Activated CD4-positive, alpha-beta T cell treated with anti-CD3 and anti-CD28 coated beads, Interleukin-2, amount 50 U/mL, for 48 hours (primary cell): ENCODE data around the gene RAP1A.
"Not testable (repeated sequence)": the region's sequence is repeated elsewhere in the genome, so short reads cannot be mapped to it uniquely, and the experiment has no call there.

Experiments
- DNase-seq, 2 experiments: peaks; one replicate each; pipeline ENCODE4 v3.0.0-alpha.2; 2020

RAP1A gene

GRCh38 chr1:111738436-111739193 is 119.0 kb downstream of the RAP1A start:
- peak; percentile 52 to 60 for DNase-seq

GRCh38 chr1:111739194-111739924 is 119.8 kb downstream of the RAP1A start, which contains the start of gene INKA2:
INKA2 (minus strand) TSS chr1:111739395; CDS start chr1:111739242, 153 bp downstream.
- DNase-seq: peak; percentile 84 to 90

DNA sequence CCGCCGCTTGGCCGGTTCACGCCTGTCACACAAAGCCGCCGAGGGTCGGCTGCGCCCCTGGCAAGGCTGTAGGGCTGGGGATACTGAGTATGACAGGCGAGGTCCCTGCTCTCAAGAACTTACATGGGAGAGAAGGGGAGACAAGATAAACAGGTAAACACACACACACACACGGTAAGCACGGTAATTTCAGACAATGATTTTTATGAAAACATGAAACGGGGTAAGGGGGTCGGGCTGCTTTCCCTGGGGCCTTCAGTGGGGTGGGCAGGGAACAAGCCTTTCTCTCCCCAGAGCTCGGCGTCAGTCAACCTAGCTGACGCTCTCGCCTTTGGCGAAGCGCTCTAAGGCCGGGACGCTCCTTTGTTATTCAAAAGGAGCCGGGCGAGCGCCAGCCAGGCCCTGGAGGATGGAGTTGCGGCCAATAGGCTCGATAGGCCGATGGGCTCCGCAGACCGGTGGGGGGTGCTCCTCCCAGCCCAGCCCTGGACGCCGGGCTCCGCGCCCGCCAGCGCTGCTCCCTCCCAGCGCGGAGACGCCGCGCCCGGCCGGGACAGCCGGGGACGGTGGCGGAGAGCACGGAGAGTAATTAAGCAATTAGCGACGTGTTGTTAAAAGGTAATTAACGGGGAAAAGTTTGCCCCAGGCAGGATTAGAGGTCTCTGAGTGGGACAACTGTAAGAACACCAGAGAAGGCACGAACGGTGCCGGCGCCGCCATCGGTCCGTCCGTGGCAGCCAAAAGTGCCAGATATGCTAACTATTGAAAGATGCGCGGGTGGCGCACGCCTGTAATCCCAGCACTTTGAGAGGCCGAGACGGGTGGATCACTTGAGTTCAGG is 120.6 kb downstream of the RAP1A start:
- DNase-seq: peak; percentile 22 to 32

DNA sequence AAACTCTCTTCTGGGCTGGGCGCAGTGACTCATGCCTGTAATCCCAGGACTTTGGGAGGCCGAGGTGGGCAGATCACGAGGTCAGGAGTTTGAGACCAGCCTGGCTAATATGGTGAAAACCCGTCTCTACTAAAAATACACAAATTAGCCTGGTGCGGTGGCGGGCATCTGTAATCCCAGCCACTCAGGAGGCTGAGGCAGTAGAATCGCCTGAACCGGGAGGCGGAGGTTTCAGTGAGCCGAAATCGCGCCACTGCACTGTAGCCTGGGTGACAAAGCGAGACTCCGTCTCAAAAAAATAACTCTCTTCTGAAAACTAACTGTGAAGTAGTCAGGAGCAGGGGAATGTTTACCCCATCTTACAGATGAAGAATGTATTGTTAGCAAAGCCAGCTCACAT is 122.7 kb downstream of the RAP1A start:
- not testable (repeated sequence) for DNase-seq

DNA sequence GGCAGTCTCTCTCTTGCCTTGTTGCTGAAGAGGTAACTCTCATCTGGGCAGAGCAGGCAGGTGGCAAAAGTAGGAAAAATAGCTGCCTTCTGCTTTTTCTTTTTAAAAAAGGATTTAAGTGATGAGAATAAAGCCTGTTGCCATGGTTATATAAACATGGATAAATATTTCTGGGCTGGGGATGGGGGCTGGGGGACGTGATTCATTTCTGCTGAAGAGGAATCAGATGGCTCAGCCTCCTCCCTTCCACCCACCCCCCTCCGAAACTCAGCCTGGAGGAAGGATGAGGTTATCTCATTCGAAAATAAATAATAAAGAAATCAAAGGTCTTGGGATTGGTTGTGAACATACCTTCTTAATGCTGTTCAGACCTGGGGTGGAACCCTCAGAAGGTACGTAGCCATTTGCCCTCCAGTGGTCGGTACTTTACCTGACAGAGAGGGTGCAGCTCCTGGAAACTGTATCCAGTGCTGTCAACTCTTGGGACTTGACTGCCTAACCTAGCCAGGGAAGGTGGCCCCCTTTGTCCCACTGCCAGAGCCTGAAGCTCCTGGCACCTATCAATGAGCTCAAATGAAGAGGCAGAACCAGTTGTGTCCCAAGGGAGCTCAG is 123.5 kb downstream of the RAP1A start:
- no peak for DNase-seq

GRCh38 chr1:111743679-111744101 is 124.1 kb downstream of the RAP1A start:
- DNase-seq: no peak

DNA sequence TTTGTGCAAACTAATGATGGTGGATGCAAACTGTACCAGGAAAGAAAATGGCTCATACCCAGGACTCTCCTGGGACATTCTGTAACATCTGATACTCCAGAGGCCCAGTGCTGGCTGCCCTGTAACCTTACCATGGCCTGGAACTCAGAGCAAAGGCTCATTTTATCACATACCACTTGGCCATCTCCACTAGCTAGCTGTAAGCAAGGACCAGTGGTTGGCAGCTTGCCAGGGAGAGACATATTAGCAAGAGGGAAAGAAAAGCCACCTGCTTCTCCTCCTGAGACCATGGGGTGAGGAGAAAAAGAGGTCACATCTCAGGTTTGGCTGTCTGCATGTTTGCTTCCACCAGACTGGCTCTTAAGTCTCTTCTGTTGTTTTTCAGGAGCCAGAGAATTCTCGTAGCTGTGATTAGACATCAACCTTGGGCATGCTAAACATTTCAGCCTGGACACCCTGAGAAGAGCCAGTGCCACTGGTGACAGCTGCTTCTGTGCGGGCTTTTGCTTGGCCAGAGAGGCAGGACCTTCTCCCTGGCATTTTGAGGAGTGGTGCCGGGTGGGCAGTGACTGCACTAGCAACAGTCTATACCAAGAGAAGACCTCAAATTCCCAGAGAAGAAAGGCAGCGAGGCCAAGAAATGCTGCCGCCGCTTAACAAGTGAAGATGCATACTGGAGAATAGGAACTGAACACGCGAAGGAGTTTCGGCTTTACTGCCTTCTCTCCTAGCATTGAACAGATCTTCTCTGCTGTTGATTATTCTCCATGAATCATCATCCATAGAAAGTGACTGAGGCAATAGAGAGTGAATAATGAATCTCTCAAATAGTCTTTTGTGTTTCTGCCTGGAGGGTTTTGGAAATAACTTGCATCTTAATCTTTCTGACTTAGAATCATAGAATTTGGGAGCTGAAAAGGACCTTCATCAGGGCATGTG is 126.4 kb downstream of the RAP1A start:
- DNase-seq: no peak

DNA sequence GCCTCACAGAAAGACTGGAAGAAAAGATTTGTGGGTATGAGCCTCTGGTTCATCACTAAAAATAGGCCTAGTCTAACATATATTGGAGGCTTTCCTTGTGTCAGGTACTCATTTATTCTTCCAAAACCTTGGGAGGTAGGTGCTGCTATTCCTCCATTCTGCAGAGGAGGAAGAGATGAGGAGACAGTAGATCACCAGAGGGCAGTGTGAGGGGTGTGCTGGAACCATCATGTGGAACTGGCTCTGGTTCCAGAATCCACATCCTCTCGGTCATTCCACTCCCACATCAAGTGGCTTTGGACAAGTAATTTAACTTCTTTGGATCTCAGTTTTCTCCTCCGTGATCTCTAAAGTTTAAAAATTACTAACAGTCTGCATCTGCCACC is 127.0 kb downstream of the RAP1A start:
- DNase-seq: no peak

DNA sequence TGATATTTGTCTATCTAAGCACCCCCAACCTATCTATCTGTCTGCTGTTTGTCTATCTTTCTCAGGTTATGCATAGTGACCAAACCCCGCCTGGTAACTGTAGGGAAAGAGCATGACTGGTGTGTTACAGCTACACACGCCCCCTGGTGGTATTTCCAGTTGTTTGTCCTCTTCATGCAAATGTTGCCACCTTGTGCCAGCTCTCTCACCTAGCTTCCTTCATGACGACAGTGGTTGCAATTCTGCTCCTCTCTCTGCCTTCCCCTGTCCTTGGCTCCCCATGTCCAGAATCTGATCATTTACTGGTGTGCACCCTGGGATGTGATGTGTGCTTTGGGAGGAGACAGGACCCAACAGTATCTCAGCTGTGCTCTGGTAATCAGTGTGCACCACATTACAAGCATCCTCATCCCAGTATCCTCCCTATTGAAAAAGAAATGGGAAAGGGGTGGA is 127.7 kb downstream of the RAP1A start:
- peak; percentile 66 to 80 for DNase-seq

DNA sequence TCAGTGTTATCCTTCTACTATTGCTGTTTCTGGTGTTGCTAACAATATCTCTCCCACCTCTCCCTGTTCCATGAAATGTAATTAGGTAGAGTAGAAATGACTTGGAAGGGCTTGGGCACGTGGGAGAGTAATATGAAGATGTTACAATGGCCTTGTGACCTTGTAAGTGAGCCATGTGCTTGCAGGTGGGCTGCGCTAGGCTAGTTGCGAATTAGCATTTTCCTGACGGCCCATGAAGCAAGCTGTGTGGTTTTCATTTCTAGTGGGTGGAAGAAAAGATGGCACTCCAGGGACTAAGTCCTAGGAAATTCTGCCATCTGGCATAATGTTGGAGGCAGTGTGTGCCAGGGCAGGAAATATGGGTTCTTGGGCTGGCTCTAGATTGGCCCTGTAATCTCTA is 128.4 kb downstream of the RAP1A start:
- no peak for DNase-seq

- DNase-seq: no peak
Measured at GRCh38 chr1:111749628-111750027, 130.0 kb downstream of the RAP1A start.

DNA sequence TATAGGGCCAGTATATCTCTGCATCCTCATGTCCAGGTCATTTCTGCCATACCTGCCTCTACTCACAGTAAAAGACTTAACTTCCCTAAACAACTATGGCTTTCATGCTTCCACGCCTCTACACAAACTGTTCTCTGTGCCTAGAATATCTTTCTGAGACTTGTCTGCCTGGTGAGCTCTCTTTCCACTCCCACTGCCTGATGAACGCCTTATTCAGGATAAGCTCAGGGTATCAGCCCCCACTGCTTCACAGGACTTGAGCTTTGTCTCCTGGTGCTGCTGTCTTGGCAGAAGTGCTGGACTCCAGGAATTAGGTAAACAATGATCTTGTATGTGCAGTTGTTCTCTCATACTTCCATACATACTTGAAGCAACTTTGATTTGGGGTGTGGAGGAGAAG is 131.3 kb downstream of the RAP1A start:
- no peak for DNase-seq

- DNase-seq: no peak
Measured at GRCh38 chr1:111751906-111752575, 132.5 kb downstream of the RAP1A start.

GRCh38 chr1:111754984-111755330 is 135.4 kb downstream of the RAP1A start:
- DNase-seq: peak; percentile 39 to 50

DNA sequence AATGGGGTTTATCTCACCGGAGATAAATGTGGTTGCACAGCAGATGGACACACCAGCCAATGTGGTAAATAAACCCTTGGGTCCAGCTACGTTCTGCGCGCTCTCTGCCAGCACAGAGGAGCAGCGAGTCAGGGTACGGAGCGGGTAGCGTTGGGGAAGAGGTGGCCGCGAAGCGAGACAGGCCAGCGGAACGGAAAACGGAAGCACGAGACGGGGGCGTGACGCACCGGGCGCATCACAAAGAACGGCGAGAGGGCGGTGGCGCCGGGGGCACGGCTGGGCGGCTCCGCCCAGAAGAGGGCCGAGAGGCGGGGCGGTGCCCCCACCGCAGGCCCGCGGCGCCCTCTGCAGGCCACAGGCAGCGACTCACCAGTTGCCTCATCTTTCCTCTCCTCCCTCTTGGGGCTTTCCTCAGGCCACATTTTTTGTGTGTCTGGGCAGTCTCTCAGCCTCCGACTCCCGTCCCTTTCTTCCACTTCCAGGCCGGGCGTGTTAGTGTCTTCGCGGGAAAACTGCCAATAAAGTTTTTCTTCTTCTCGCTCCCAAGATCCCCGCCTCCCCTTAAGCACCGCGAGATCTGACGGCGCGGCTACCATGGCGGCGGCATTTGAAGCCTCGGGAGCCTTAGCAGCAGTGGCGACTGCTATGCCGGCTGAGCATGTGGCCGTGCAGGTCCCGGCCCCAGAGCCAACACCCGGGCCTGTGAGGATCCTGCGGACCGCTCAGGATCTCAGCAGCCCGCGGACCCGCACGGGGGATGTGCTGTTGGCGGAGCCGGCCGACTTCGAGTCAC is 135.9 kb downstream of the RAP1A start, which contains the start of gene DDX20:
Gene DDX20 (plus strand): TSS at position 571 of the 793 bp plus-strand sequence. CDS start 24 bp downstream, at position 595.
- peak; percentile 91 to 94 for DNase-seq

DNA sequence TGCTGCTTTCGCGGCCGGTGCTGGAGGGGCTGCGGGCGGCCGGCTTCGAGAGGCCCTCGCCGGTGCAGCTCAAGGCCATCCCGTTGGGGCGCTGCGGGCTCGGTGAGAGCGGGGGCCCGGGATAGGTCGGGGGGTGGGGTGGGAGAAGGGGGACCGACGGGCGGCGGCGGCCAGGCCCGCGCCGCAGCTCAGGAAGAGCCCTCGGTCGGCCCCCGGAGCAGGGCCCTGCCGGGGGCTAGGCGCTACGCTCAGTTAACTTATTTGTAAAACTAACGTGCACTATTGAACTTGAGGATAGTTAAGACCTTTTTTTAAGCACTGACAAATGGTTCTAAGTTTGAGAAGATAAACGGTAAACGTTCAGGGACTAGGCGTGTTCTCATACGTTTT is 136.5 kb downstream of the RAP1A start:
- no peak for DNase-seq

DNA sequence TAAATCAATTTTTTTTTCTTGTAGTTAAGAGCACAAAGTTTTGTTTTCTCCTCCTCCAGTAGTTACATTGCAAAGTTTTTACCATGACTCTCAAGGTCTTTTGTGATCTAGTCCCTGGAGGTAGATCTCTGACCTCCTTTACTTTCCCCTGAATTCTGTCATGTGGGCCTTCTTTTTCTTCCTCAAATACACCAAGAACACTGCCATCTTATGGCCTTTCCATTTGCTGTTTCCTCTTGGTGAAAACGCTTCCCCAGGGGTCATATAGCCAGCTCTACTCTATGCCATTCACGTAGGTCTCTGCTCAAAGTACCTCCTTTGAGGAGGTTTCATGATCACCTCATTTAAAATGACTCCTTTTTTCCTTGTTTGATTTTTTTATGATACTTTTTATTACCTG is 138.8 kb downstream of the RAP1A start:
- DNase-seq: no peak

DNA sequence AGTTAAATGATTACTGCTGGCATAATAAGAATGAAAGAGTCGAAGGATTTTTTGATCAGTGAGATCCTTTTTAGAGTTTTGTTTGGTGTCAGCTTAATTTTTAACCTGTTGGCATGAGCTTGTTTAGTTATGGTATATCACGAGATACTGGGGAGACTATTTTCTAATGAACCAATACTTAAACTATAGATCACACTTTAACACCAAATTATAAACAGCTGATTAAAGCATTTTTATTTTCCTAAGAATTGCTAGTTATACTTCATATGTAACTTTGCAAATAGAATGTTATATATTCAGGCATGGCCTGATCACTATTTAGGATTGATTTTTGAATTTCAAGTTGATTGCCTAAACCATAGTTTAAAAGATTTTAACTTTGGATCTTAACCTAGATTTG is 142.1 kb downstream of the RAP1A start:
- DNase-seq: no peak

- DNase-seq: no peak
Measured at GRCh38 chr1:111762332-111762731, 142.7 kb downstream of the RAP1A start.
